HG02870 (cell line): Measurements from ENCODE around the gene SPIRE2.
A peak's percentile ranks its signal among the peaks of the same experiment; 100 is the strongest.
"Not testable (repeated sequence)": the region's sequence is repeated elsewhere in the genome, so short reads cannot be mapped to it uniquely, and the experiment has no call there.

Experiments
- ATAC-seq: cut with Tn5 transposase; IDR thresholded peaks from one replicate; pipeline ENCODE4 v1.9.1; 2021; ENCODE audit warnings: mild to moderate bottlenecking, moderate library complexity; ENCODE audit not compliant: unreplicated experiment

The SPIRE2 gene

DNA sequence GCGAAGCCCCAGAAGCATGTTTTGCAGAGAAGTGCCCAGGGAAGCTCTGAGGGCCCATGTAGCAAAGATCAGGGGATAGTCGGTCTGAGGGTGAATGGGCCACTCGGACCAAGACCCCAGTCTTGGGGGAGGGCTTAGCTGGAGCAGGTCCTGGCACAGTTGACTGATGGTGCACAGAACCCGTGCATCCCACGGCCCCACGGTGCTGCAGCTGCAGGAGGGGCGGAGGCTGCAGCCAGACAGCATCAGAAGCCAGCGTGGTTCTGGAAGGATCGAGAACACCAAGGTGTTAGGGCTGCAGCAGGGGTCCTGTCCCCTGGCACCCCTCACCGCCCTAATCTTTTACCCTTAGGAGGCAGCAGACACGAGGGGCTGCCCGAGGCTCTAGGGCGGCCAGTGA is 83.9 kb downstream of the SPIRE2 start:
- no peak for ATAC-seq

DNA sequence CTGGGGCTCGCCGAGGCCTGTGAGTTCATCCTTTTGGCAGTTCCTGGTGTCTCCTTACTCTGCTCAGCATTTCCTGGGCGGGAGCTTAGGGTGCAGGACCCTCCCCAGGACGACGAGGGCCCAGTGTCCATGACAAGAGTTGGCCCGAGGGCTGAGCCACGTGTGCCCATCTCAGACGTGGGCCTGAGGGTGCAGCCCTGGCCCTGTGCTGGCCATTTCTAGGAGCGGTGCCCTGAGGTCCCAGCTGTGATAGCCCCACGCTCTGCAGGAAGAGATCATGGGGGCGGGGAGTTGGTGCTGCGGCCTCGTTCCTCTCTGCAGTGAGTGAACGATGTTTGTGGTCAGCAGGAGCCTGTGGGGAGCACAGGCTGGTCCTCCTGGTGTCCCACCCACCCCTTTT is 84.4 kb downstream of the SPIRE2 start:
- no peak for ATAC-seq

- ATAC-seq = no peak
These were observed 85.4 kb downstream of the SPIRE2 start for GRCh38 chr16:89913408-89914387.

DNA sequence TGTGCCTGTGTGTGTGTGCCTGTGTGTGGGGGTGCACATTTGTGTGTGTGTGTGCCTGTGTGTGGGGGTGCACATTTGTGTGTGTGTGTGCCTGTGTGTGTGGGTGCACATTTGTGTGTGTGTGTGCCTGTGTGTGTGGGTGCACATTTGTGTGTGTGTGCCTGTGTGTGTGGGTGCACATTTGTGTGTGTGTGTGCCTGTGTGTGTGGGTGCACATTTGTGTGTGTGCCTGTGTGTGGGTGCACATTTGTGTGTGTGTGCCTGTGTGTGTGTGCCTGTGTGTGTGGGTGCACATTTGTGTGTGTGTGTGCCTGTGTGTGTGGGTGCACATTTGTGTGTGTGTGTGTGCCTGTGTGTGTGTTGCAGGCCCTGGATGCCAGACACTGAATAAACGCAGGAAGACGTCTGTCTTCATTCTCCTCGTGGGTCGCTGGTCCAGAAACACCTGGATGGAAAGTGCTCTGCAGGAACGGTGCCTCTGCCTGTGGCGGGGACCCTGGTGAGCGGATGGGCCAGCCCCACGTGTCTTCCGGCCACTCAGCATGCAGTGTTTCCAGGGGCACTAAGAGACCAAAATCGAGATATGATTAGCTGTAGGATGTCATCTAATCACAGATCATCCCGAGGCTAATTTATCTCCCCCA is 86.5 kb downstream of the SPIRE2 start:
- ATAC-seq = not testable (repeated sequence)

- ATAC-seq = no peak
These were observed 87.3 kb downstream of the SPIRE2 start for GRCh38 chr16:89915303-89916232.

DNA sequence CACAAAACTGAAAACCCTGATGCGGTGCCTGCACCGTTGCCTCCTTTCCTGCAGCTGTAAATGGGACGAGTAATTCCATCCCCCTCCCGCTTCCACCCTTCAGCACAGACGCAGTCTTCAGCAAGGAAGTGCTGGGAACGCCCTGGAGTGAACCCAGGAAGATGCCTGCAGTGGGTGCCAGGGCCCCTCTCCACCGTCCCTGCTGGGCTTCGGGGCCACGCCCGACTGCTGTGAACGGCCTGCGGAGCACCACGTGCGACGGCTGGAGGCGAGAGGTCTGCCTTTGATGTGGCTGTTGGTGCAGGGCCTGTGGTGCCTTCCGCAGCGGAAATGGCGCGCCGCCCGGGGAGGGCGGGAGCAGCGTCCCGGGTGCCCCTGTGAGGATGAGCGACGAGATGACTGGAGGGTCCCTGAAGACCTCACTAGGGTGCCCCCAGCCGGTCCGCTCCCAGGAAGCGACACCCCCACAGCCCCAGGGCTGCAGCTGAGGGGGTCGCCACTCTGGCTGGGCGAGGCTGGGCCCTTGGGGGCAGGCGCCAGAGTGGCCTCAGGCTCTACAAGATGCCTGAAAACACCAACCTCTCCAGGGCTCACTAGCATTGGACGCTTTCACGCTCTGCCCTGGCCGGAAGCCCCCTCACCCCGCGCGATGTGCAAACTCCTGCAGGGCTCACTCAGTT is 89.6 kb downstream of the SPIRE2 start:
- ATAC-seq = peak; percentile 73

DNA sequence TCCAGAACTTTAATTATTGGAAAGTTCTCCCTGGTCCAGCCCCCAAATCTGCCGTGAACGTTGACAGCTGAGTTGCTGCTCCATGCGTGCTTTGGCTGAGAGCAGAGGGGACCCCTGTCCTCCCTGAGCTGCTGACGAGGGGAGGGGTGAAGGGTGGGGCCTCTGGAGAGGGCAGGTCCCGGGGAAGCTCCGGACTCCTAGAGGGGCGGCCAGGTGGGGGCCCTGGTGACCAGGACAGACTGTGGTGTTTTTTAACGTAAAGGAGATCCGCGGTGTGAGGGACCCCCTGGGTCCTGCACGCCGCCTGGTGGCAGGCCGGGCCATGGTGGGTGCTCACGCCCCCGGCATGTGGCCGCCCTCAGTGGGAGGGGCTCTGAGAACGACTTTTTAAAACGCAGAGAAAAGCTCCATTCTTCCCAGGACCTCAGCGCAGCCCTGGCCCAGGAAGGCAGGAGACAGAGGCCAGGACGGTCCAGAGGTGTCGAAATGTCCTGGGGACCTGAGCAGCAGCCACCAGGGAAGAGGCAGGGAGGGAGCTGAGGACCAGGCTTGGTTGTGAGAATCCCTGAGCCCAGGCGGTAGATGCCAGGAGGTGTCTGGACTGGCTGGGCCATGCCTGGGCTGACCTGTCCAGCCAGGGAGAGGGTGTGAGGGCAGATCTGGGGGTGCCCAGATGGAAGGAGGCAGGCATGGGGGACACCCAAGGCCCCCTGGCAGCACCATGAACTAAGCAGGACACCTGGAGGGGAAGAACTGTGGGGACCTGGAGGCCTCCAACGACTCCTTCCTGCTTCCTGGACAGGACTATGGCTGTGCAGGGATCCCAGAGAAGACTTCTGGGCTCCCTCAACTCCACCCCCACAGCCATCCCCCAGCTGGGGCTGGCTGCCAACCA is 90.4 kb downstream of the SPIRE2 start, which contains the start of gene MC1R:
Gene MC1R (plus strand): TSS at position 410 of the 895 bp plus-strand sequence. CDS start 397 bp downstream, at position 807.
- ATAC-seq = no peak

DNA sequence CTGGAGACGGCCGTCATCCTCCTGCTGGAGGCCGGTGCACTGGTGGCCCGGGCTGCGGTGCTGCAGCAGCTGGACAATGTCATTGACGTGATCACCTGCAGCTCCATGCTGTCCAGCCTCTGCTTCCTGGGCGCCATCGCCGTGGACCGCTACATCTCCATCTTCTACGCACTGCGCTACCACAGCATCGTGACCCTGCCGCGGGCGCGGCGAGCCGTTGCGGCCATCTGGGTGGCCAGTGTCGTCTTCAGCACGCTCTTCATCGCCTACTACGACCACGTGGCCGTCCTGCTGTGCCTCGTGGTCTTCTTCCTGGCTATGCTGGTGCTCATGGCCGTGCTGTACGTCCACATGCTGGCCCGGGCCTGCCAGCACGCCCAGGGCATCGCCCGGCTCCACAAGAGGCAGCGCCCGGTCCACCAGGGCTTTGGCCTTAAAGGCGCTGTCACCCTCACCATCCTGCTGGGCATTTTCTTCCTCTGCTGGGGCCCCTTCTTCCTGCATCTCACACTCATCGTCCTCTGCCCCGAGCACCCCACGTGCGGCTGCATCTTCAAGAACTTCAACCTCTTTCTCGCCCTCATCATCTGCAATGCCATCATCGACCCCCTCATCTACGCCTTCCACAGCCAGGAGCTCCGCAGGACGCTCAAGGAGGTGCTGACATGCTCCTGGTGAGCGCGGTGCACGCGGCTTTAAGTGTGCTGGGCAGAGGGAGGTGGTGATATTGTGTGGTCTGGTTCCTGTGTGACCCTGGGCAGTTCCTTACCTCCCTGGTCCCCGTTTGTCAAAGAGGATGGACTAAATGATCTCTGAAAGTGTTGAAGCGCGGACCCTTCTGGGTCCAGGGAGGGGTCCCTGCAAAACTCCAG is 91.5 kb downstream of the SPIRE2 start:
- no peak for ATAC-seq

- no peak for ATAC-seq
These were observed 92.4 kb downstream of the SPIRE2 start for GRCh38 chr16:89920723-89921122.
